GM19455 (cell line): ENCODE results near the gene NBPF10.
"Not testable (repeated sequence)": the region's sequence is repeated elsewhere in the genome, so short reads cannot be mapped to it uniquely, and the experiment has no call there.

ENCODE experiments used
- ATAC-seq: cut with Tn5 transposase; IDR thresholded peaks from one replicate; pipeline ENCODE4 v1.9.1; 2021; ENCODE audit not compliant: unreplicated experiment

Gene NBPF10, protein sequence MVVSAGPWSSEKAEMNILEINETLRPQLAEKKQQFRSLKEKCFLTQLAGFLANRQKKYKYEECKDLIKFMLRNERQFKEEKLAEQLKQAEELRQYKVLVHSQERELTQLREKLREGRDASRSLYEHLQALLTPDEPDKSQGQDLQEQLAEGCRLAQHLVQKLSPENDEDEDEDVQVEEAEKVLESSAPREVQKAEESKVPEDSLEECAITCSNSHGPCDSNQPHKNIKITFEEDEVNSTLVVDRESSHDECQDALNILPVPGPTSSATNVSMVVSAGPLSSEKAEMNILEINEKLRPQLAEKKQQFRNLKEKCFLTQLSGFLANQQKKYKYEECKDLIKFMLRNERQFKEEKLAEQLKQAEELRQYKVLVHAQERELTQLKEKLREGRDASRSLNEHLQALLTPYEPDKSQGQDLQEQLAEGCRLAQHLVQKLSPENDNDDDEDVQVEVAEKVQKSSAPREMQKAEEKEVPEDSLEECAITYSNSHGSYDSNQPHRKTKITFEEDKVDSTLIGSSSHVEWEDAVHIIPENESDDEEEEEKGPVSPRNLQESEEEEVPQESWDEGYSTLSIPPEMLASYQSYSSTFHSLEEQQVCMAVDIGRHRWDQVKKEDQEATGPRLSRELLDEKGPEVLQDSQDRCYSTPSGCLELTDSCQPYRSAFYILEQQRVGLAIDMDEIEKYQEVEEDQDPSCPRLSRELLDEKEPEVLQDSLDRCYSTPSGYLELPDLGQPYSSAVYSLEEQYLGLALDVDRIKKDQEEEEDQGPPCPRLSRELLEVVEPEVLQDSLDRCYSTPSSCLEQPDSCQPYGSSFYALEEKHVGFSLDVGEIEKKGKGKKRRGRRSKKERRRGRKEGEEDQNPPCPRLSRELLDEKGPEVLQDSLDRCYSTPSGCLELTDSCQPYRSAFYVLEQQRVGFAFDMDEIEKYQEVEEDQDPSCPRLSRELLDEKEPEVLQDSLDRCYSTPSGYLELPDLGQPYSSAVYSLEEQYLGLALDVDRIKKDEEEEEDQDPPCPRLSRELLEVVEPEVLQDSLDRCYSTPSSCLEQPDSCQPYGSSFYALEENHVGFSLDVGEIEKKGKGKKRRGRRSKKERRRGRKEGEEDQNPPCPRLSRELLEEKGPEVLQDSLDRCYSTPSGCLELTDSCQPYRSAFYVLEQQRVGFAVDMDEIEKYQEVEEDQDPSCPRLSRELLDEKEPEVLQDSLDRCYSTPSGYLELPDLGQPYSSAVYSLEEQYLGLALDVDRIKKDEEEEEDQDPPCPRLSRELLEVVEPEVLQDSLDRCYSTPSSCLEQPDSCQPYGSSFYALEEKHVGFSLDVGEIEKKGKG (N-terminal part only)

DNA sequence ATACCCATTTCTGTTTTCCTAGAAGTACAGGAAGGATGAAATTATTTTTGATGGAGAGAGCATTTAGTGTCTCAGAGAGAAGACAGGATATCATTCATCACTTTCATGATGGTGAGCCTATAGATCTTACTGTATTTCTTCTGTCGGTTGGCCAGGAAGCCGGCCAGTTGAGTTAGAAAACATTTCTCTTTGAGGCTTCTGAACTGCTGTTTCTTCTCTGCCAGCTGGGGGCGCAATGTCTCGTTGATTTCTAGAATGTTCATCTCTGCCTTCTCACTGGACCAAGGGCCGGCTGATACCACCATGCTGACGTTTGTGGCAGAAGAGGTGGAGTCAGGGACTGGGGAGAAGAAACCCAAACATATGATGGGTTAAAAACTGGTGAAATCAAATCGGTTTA is at the start of gene NBPF10:
Gene NBPF10 (minus strand): TSS at position 340 of the 400 bp plus-strand sequence. CDS start 35 bp downstream, at position 305.
- not testable (repeated sequence) for ATAC-seq

DNA sequence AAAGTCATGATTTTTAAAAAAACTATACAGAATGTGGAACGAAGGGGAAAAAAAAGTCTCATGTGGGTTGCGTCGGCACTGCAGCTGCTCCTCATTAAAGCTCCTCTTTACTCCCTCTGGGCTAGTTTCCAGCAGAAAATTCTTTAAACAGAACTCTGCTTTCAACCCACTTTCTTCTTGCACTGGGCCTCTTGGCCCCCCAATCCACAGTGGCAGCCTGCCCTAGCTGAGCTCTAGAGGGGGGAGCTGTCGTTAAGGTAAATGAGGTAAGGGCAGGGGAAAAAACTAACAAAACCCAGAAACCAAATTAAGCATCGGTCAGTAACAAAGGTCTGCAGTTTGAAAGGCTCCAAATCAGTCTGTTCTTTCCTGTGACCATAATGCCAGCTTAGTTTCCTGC is 29.9 kb upstream of the NBPF10 start:
- not testable (repeated sequence) for ATAC-seq

DNA sequence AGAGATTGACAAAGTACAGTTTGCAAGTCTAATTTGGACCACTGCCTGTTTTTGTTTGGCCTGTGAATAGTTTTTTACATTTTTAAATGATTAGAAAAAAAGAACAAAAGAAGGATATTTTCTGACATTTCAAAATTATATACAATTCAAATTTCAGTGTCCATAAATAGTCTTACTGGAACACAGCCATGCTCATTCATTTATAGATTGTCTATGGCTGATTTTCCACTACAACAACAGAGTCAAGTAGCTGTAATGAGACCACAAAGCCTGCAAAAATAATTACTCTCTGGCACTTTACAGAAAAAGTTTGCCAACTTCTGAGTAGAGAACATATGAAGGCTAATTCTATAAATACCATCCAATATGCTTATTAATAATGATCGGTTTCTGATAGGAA is 23.1 kb upstream of the NBPF10 start:
- ATAC-seq = not testable (repeated sequence)

DNA sequence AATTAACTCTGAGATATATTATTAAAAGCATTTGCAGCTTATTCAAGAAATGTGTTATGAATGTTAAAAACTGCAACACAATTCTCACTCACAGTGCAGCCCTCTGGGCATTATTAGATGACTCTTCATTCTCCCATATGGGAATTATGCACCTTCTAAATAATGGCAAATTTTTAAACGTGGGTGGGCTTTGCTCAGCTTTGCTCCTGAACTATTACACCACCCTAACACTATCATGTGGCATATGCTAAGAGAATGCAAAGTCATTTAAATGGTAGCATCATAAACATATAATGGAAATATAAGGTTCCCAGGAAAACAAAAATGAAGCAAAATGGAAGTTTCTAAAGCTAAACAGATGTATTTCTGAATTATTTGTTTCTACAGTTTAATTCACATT is 22.7 kb upstream of the NBPF10 start:
- ATAC-seq = not testable (repeated sequence)
